Stimulated activated CD8-positive, alpha-beta memory T cell treated with anti-CD3 and anti-CD28 coated beads, Interleukin-15, amount 100 ng/mL, for 4 hours (primary cell): ENCODE measurements around the gene GPATCH8.
"Not testable (repeated sequence)": the region's sequence is repeated elsewhere in the genome, so short reads cannot be mapped to it uniquely, and the experiment has no call there.

Experiments used
- DNase-seq, 2 donors: peaks; one replicate each; pipeline ENCODE4 v3.0.0-alpha.2; 2020; ENCODE audit warnings: low read depth in 2 of 2

GPATCH8 gene

DNA sequence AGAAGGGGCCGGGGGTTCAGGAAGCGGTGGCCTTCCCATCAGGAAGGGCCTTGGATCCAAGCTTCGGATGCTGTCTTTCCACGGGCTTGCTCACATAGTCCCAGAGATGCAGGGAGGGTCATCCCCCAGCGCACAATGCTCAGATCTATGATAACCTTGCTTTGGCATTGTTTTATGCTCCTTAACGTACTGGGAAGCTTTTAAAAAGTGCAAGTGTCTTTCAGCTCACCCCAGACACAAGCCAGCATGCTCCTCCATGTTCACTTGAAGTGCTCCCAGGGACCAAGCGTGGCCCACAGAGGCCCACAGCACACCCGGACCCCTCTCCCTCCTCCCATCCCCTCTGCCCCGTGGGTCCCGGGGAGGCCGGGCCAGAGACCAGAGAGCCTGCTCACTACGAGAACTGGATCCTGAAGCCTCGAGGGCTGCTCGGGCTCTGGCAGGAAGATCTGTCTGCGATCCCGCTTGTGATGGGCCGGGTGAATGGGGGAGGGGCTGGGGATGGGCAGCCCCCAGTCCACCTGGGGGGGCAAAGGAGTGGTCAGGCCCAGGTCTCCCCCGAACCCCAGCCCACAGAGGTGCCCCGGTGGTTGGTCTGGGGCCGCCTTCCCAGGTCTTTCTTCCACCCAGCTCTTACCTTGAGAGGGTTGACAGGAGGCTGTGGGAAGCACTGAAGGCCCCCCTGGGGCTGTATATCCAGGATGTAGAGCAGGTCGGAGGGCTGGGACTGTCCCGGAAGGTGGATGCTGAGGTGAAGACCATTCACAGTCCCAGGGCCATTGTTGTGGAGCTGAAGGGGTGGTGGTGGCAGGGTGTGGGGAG, 127.8 kb downstream of the GPATCH8 start:
- DNase-seq, result no peak

DNA sequence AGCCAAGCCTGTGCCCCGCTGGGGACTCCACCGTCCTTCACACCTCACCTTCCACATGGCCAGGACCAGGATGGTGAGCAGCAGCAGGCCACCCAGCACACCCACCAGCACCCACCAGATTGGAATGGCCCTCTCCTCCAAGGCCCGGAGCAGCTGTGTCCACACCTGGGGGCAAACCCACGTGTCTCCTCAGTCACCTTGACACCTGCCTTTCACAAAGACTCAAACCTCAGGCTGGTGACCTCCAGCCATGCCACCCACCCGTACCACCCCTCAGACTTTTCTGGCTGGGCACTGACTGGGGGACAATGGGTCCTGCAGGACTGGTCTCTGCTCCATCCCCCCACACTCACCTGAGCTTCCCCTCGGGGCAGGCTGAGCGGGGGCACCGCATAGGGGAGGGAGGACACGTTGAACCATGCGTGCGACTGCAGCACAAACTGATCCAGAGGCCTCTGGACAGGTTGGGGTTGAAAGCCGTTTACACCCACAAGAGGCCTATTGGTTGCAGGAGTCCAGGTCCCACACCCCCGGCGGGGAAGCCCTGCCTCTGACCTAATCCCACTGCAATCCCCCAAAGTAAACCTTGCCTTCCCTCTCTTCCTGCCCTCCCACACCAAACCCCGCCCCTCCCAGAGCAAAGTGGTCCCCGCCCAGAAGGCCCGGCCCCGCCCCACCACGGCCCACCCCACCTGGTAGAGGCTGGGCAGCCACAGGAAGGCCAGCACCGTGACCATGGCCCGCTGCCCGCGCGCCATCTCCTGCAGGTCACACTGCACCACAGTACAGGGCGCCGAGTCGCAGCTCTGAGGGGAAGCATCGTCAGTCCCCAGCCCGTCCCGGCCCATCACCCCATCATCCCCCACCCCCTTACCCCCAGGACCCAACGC, 128.7 kb downstream of the GPATCH8 start:
- DNase-seq, result no peak

DNA sequence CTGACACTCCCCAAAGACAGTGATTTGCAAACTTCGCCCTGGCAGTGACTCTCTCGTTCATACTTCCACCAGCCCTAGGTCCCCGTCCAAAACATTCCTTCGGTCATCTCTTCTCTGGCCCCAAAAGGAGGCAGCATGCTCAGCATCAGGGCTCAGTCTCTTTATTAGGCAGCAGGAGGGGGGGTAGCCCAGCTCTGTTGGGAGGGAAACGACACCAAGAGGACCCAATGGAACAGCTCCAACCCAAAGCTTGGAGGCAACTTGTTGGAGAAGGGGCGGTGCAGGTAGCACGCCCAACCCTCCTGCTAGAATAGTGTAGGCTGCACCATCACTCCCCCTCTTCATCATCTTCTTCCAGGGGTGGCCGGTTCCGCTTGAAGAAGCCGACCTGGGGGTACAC, 131.2 kb downstream of the GPATCH8 start:
- DNase-seq, result no peak

DNA sequence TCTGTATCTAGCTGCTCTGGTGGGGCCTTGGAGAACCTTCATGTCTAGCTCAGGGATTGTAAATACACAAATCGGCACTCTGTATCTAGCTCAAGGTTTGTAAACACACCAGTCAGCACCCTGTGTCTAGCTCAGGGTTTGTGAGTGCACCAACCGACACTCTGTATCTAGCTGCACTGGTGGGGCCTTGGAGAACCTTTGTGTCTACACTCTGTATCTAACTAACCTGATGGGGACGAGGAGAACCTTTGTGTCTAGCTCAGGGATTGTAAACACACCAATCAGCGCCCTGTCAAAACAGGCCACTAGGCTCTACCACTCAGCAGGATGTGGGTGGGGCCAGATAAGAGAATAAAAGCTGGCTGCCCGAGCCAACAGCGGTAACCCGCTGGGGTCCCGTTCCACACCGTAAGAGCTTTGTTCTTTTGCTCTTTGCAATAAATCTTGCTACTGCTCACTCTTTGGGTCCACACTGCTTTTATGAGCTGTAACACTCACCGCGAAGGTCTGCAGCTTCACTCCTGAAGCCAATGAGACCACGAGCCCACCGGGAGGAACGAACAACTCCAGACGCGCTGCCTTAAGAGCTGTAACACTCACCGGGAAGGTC, 133.7 kb downstream of the GPATCH8 start:
- DNase-seq, result not testable (repeated sequence)

DNA sequence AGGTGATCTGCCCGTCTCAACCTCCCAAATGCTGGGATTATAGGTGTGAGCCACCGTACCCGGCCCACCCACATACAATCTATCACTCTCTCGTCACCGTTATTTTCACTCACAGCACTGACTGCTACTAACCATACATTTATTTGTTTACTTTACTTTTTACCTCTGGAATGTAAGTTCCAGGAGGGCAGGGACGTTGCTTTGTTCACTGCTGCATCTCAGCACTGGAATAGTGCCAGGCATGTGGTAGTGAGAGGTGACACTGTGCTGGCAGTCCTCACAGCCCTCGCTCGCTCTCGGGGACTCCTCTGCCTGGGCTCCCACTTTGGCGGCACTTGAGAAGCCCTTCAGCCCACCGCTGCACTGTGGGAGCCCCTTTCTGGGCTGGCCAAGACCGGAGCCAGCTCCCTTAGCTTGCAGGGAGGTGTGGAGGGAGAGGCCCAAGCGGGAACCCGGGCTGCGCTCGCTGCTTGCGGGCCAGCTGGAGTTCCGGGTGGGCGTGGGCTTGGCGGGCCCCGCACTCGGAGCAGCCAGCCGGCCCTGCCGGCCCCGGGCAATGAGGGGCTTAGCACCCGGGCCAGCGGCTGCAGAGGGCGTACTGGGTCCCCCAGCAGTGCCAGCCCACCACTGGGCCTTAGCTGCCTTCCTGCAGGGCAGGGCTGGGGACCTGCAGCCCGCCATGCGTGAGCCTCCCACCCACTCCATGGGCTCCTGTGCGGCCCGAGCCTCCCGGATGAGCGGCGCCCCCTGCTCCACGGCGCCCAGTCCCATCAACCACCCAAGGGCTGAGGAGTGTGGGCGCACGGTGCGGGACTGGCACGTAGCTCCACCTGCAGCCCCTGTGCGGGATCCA, 134.6 kb downstream of the GPATCH8 start:
- not testable (repeated sequence) for DNase-seq

DNA sequence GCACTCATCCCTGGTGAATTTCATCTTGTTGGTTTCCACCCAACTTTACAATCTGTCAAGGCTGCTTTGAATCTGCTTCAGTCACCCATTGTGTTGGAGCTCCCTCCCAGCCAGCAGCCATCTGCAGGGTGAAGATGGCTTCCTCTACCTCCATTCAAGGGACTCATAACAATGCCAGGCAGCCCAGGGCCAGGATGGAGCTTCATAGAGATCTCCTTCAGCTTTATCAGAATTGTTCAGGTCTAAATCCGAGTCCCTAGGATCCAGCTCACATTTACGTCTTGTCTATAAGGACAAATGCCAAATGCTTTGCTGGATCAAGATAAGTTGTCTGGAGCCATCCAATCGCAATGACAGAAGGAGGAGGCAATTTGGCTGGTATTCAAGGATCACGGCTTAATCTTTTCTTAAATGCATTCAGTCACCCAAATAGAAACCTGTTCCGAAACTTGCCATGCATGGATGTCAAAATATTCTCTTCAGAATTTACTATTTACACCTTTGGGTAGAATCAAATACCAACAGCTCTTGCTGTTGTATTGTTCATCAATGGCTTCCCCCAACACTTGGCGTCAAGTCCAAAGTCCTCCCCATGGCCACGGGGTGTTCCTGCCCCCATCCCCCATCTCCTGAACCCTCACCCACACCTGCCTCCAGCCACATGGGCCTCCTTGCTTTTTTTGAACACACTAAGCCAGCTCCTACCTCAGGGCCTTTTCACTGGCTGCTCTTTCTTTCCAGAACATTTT, 135.8 kb downstream of the GPATCH8 start:
- no peak for DNase-seq

DNA sequence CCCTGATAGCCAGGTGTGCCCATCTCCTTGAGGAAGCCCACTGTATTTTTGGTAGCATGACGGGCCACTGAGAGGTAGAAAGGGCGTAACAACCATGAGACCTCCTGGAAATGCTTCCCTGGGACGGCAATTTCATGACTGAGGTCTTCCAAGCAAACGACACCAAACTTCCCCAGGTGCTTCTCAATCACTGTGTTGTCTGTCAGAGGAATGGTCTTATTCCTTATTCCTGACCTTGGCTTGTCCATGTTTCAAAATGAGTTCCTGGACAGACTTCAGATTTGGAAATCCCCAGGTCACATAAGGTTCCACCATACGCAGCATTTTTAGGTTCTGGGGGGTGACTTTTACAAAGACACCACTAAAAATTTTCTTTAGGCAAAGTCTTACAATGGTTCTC, 138.2 kb downstream of the GPATCH8 start:
- DNase-seq, result not testable (repeated sequence)

DNA sequence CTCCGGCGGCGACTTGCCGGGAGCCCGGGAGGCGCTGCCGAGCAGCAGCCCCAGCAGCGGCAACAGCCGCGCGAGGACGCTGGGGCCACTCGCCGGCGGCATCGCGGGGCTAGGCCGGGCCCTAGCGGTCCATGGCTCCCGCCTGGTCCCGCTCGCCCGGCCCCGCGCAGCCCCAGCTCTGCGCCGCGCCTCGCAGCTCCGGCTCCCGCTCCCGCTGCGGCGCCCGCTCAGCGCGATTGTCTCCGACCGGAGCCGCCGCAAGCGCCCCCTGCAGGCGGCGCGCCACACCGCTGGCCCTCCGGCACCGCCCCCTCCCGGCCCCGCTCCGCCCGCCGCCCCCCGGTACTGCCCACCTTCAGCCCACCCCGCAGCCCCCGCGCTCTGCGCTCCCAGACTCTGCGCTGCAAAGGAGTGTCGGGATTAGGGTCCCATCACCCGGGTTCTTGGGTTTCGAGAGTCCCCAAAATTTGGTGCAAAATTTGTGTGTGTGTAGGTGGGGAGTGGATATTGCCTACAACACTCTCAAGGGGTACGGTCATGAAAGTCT, 139.5 kb downstream of the GPATCH8 start, which contains the start of gene FAM171A2:
TSS of gene FAM171A2 (minus strand) at position 241 of the 547 bp plus-strand sequence. CDS start at position 102, 139 bp downstream.
- no peak for DNase-seq

- no peak for DNase-seq
These were observed 140.1 kb downstream of the GPATCH8 start for GRCh38 chr17:44362949-44363612.

- DNase-seq, result no peak
These were observed 140.7 kb downstream of the GPATCH8 start for GRCh38 chr17:44362459-44362948.

DNA sequence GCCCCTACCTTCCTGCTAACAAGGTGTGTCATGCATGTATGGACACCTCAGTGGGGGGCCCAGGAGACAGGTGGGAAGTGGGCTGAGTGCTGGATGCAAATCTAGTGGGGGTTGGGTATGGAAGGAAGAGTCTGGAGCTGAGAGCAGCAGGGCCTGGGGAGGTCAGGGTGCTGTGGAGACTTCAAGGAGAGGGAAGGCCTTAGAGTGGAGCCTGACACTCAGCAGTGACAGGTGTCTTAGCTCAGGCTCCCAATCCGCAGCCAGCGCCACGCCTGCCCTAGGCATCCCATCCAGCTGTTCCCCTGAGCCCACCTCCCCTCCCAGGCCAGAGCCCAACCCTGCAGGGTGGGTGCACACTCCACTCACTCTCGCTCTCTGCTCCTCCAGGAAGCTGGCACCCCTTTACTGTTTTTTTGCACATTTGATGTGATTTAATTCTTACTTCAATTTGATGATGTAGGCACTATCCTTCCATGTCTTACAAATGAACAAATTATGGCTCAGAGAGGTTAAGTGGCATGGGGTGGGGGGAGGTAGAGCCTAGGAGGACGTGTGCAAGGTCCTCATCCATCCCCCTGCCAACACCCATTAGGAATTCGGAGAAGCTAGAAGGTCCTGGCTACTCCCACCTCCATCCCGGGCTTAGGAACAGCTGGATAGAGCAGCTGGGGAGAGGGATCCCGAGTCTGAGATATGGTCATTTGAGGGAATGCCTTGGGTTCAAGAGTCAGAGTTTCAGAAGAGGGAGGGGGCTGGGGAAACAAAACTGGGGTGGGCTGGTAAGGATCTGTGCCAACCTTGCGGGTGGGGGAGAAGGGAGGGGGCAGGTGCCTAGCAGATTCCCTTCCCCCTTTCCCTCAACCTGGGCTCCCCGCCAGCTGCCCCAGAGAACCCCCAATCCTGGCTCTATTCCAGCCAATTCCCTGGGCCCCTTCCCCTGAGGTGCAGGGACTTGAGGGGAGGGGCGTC, 141.6 kb downstream of the GPATCH8 start:
- no peak for DNase-seq

- no peak for DNase-seq
These were observed 142.4 kb downstream of the GPATCH8 start for GRCh38 chr17:44360826-44361225.

- DNase-seq, result no peak
These were observed 143.1 kb downstream of the GPATCH8 start for GRCh38 chr17:44360144-44360533.

DNA sequence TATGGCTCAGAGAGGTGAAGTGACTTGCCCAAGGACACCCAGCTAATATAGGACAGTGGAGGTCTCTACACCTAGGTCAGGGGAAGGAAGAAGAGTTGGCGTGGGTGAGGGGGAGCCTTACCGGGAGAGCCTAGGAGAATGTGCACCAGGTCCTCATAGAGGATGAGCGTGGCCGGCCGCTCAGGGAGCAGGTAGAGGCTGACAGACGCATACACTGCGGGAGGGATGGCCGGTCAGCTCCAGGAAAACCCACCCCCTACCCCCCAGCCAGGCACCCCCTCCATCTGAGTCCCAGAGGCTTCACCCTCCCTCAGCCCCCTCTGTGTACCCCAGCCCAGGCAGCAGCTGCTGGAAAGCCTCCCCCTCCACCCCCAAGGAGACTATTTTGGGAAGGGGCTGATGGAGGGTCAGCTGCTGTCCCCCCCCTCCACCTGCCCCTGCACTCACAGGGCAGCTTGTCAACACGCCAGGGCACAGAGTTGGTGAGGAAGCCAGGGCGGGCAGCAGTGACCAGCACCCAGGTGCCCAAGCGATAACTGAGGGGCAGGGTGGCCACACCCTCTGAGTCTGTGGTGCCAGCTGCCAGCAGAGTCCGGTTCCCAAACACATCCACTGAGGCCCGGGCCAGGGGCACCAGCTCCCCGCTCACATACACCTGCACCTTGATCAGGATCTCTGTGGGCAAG, 143.6 kb downstream of the GPATCH8 start:
- DNase-seq, result no peak

DNA sequence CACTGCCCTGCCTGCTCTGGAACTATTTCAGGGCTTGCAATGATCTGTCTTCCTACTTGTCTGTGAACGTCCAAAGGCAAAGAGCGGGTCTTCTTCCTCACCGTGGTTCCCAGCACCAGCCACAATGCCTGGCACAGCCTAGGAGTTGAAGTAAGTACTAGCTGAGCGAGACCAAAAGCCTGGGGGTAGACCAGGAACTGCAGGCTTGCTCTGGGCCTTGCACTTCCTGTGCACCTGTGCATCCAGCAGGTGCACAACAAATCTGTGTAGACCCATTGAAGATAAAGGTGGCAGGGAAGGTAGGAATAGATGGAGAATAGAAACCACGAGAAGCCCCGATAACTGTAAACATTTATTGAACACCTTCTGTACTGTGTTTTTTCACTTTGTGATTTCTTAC, 144.2 kb downstream of the GPATCH8 start:
- DNase-seq, result no peak

GRCh38 chr17:44358066-44358465, 145.1 kb downstream of the GPATCH8 start:
- DNase-seq, result no peak

DNA sequence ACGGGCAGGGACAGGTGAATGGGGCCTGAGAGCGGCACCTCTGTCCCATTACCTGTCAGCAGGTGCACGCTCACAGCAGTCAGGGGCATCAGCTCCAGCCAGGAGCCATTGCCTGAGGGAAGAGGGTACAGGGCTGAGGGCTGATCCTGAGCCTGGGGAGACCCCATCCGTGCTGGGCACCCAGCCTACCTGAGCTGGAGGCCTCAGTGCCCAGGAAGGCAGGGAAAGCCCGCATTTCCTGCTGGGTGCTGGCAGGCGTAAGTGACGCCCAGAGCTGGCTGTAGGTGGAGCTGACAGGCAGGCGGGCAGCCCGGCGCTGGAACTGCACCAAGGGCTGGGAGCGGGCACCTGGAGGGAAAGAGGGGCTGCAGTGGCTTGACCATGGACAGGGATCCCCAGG, 147.0 kb downstream of the GPATCH8 start:
- DNase-seq, result no peak

- DNase-seq, result no peak
These were observed 147.5 kb downstream of the GPATCH8 start for GRCh38 chr17:44355642-44356099.
